HL-60 (cell line): ENCODE data around the gene ENTPD1.

ENCODE experiments used
- DNase-seq, 2 experiments: peaks; one replicate each; pipeline ENCODE4 v3.0.0-alpha.2; 2010 to 2020; ENCODE audit warnings: low read depth in 1 of 2, low spot score in 1 of 2
- H3K27ac ChIP-seq: fragments of 250-450 bp; sonication (Bioruptor Pico); replicated peaks from 2 replicates; pipeline ENCODE4 v1.5.1; 2020; ENCODE audit warnings: mild to moderate bottlenecking, moderate library complexity
- H3K27me3 ChIP-seq: fragments of 250-450 bp; sonication (Bioruptor Pico); 2 replicates; pipeline ENCODE4 v1.5.1; 2021; ENCODE audit warnings: mild to moderate bottlenecking, moderate library complexity; ENCODE audit not compliant: insufficient read depth, poor library complexity, severe bottlenecking
- H3K4me3 ChIP-seq: replicated peaks from 2 replicates; pipeline ENCODE4 v1.5.1; 2011; ENCODE audit warnings: mild to moderate bottlenecking, control low read depth, low read length; ENCODE audit not compliant: insufficient read depth
- GABPA ChIP-seq: IDR thresholded peaks from 2 replicates; pipeline ENCODE4 v1.6.1; 2012; ENCODE audit warnings: low read depth
- POLR2AphosphoS5 ChIP-seq: IDR thresholded peaks from 2 replicates; pipeline ENCODE4 v1.6.1; 2012; ENCODE audit warnings: low read depth
- SPI1 ChIP-seq: IDR thresholded peaks from 2 replicates; pipeline ENCODE4 v1.6.1; 2012; ENCODE audit warnings: low read depth, mild to moderate bottlenecking, borderline replicate concordance
- TF ChIP-seq, protein P1 (sequence below): IDR thresholded peaks from 2 replicates; pipeline ENCODE4 v1.6.1; 2012; ENCODE audit warnings: low read depth; ENCODE audit not compliant: insufficient replicate concordance
- TF ChIP-seq, protein P2 (sequence below): IDR thresholded peaks from one replicate; pipeline ENCODE4 v1.5.1; 2011; ENCODE audit warnings: low read length, control low read depth, inconsistent platforms; ENCODE audit not compliant: insufficient read depth

Gene ENTPD1

DNA sequence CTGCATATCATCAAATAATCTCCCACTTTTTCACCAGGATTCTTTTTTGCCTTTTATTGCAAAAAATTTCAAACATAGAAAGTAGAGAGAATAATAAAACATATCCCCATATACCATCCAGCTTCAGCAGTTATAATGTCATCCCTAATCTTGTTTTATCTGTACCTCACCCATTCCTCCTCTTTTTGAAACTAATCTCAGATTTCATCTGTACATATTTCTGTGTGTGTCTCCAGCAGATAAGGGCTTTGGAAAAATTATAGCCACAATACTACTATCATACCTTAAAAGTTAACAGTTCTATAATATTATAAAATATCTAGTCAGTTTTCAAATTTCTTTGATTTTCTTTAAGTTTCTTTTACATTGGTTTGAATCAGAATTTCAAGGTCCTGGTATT is 7.6 kb upstream of the ENTPD1 start:
- TF ChIP-seq, protein P1, sequence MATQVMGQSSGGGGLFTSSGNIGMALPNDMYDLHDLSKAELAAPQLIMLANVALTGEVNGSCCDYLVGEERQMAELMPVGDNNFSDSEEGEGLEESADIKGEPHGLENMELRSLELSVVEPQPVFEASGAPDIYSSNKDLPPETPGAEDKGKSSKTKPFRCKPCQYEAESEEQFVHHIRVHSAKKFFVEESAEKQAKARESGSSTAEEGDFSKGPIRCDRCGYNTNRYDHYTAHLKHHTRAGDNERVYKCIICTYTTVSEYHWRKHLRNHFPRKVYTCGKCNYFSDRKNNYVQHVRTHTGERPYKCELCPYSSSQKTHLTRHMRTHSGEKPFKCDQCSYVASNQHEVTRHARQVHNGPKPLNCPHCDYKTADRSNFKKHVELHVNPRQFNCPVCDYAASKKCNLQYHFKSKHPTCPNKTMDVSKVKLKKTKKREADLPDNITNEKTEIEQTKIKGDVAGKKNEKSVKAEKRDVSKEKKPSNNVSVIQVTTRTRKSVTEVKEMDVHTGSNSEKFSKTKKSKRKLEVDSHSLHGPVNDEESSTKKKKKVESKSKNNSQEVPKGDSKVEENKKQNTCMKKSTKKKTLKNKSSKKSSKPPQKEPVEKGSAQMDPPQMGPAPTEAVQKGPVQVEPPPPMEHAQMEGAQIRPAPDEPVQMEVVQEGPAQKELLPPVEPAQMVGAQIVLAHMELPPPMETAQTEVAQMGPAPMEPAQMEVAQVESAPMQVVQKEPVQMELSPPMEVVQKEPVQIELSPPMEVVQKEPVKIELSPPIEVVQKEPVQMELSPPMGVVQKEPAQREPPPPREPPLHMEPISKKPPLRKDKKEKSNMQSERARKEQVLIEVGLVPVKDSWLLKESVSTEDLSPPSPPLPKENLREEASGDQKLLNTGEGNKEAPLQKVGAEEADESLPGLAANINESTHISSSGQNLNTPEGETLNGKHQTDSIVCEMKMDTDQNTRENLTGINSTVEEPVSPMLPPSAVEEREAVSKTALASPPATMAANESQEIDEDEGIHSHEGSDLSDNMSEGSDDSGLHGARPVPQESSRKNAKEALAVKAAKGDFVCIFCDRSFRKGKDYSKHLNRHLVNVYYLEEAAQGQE: no peak
- TF ChIP-seq SPI1 (no peak), GABPA (no peak), POLR2AphosphoS5 (no peak)
- TF ChIP-seq, protein P2, sequence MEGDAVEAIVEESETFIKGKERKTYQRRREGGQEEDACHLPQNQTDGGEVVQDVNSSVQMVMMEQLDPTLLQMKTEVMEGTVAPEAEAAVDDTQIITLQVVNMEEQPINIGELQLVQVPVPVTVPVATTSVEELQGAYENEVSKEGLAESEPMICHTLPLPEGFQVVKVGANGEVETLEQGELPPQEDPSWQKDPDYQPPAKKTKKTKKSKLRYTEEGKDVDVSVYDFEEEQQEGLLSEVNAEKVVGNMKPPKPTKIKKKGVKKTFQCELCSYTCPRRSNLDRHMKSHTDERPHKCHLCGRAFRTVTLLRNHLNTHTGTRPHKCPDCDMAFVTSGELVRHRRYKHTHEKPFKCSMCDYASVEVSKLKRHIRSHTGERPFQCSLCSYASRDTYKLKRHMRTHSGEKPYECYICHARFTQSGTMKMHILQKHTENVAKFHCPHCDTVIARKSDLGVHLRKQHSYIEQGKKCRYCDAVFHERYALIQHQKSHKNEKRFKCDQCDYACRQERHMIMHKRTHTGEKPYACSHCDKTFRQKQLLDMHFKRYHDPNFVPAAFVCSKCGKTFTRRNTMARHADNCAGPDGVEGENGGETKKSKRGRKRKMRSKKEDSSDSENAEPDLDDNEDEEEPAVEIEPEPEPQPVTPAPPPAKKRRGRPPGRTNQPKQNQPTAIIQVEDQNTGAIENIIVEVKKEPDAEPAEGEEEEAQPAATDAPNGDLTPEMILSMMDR: no peak

DNA sequence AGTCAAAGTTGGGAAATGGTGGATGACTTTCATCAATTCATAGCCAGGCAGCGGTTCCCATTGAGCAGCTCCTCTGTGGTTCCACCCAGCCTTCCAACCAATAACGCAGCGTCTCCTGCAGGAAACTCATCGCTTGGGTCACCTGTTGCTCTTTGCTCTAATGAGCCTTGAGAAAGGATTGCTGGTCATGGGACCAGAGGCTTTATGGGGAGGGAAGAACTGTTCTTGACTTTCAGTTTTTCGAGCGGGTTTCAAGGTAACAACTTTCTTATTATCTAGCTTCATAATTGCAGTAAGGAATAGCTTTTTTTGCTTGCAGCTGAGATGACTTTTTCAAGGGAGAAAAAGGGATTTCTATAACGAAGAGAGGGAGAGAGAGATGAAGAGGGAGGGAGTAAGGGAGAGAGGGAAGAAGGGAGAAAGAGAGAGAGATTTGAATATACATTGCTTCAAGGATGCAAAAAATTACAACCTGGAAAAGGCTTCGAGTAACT is 405 bp upstream of the ENTPD1 start:
- peak; percentile 31; the same call in 1 of the 2 replicates for TF ChIP-seq SPI1
- no peak for TF ChIP-seq POLR2AphosphoS5
- Histone ChIP-seq H3K4me3 (peak overlapping the region; percentile 45), H3K27ac (peak overlapping the region; percentile 85), H3K27me3 (no peaks in the 10 kb centered on the region)
- DNase-seq: peak; percentile 88 to 95

More for the DNA sequence above, 7.6 kb upstream of the ENTPD1 start:
- H3K27ac ChIP-seq: no peak overlapping the region
- H3K4me3 ChIP-seq: no peak overlapping the region
- no peak for DNase-seq
- H3K27me3 ChIP-seq: no peaks in the 10 kb centered on the region

DNA sequence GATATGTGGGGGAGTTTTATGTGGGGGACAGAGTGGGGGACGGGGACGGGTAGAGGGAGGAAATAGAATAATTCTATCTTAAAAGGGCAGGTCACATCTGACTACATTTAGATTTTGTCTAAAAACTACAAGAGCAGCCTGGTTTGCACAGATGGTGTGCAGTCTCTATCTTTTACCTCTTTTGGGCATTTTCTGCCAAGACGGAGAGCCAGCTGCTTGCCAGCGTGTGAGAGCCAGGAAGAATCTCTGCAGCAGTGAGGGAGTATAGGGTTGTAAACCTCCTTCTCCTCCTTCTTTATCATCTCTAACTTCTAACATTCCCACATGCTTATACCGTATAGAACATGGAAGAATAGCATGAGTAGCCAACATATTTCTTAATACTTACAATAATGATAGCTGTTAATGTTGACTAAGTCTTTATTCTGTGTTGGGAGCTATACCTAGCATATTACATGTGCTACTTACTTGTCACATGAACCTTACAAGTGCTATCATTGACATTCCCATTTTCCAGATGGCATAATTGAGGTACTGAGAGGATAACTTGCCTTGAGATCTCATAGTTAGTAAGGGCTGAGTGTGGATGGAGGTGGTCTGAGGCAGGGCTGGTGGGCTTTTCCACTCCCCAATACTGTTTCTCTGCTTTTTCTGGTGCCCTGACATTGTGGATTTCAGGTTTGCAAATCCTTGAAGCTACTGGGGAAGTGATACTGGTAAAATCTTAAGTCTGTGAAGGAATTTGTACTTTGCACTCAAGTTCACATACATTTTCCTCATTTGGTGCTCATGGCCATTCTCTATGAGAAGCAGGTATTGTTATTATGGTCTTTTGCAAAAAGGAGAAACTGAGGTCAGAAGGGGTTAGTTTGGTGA is 1.1 kb downstream of the ENTPD1 start:
- Histone ChIP-seq H3K4me3 (peak overlapping the region; percentile 45), H3K27me3 (no peaks in the 10 kb centered on the region), H3K27ac (peak overlapping the region; percentile 85)
- TF ChIP-seq, protein P1: no peak
- no peak for TF ChIP-seq GABPA
- TF ChIP-seq POLR2AphosphoS5: no peak
- TF ChIP-seq, protein P2: no peak
- no peak for TF ChIP-seq SPI1
- no peak for DNase-seq

DNA sequence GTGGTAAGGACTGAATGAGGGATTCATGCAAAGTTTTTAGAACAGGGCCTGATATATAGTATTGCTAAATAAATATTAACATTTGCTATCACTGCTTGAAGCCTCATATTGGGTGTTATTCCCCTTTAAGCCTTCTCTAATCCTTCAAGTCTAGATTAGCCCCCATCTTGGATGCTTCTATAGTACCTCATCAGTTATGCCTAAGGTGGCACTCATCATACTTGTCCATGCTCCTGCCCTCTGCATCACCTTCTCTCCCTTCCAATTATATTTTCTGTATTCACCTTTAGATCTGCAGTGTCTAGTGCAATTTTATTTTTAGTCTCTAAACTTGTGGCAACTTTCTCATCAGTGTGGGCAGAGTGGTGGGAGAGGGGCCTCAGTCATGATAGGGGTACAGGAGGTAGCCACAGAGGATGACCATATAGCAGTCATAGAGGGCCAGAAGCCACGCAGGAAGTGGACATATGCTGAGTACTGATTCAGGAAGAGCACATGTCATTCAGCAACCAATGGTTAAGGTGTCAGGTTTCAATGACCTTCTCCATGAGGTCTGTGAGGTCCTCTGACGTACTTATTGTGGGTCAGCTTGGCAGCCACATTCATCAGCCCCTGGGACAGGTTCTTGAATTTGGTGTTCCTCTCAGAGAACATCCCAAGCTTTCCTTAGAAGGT is 2.5 kb downstream of the ENTPD1 start:
- TF ChIP-seq, protein P1: no peak
- TF ChIP-seq, protein P2: no peak
- Histone ChIP-seq H3K27me3 (no peaks in the 10 kb centered on the region), H3K4me3 (no peak overlapping the region), H3K27ac (peak overlapping the region; percentile 85)
- no peak for DNase-seq
